GM04504 (cell line): Measurements from ENCODE around the gene CLEC16A.
"Not testable (repeated sequence)": the region's sequence is repeated elsewhere in the genome, so short reads cannot be mapped to it uniquely, and the experiment has no call there.

Source experiments
- DNase-seq: peaks from one replicate; pipeline ENCODE4 v3.0.0-alpha.2; 2012; ENCODE audit warnings: low read depth

CLEC16A gene

GRCh38 chr16:10944249-10945064, at the start of gene CLEC16A:
Gene CLEC16A (plus strand): TSS chr16:10944564. CDS start chr16:10944718, 154 bp downstream.
- peak; percentile 91 for DNase-seq

DNA sequence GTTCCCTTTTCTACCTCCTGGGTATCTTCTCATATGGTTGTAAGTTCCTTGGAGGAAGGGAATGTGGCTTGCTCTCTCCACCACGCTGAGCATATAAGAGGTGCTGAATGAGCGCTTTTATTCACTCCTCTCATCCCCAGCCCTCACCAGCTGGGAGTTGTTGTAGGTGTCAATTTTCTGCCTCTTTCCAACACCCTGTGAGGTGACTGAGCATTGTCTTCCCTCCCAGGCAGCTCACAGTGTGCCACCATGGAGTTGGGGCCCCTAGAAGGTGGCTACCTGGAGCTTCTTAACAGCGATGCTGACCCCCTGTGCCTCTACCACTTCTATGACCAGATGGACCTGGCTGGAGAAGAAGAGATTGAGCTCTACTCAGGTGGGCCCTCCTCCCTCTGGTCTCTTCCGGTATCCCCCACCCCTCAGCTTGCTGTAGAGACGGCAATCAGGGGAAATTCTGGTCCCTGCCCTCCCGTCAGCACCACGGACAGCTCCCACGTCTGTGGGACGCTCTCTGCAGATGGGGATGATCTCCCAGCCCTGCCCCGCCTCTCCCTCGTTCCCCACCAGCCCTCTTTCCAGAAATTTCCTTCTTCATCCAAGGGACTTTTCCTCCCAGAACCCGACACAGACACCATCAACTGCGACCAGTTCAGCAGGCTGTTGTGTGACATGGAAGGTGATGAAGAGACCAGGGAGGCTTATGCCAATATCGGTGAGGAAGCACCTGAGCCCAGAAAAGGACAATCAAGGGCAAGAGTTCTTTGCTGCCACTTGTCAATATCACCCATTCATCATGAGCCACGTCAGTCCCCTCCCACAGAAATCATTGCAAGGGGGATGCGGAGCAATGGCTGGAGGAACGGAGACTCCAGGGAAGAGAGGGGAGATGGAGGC, 49.1 kb upstream of the CLEC16A start:
- DNase-seq = no peak

DNA sequence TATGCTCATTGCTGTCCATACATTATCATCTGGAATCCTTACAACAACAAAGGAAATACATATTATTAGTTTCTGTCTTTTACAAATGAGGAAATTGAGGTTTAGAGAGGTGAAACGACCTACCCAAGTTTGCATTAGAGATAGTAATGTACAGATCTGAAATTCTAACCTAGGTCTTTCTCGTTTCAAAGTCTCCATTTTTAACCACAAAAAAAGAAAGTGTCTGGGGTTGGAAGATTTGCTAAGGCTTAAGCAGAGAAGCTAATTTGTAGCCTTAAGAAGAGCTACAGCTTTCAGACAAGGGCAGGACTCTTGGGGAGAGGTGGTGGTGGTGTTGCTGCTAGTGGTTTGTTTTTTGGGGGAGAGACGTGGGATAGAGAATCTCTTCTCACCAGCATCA, 48.2 kb upstream of the CLEC16A start:
- no peak for DNase-seq

GRCh38 chr16:10896723-10897122, 47.6 kb upstream of the CLEC16A start:
- no peak for DNase-seq

GRCh38 chr16:10897134-10897533, 47.2 kb upstream of the CLEC16A start:
- DNase-seq = no peak

DNA sequence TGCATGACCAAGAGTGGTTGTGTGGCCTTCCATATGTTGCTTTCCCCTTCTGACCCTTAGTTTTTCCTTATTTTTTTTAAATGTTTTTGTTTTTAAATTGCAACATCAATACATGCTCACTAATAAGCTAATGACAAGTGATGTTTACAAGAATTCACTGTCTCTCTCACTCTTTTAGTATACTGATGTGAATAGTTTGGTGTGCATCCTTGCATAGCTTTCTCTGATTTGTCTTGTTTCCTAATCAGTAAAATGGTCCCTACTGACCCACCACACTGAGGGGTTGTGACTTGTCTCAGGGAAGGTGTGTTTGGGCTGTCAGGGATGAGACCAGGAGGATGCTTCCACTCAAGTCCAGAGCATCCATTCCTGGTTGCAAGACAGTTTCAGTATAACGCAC, 41.4 kb upstream of the CLEC16A start:
- no peak for DNase-seq

GRCh38 chr16:10906482-10906881, 37.9 kb upstream of the CLEC16A start:
- no peak for DNase-seq

DNA sequence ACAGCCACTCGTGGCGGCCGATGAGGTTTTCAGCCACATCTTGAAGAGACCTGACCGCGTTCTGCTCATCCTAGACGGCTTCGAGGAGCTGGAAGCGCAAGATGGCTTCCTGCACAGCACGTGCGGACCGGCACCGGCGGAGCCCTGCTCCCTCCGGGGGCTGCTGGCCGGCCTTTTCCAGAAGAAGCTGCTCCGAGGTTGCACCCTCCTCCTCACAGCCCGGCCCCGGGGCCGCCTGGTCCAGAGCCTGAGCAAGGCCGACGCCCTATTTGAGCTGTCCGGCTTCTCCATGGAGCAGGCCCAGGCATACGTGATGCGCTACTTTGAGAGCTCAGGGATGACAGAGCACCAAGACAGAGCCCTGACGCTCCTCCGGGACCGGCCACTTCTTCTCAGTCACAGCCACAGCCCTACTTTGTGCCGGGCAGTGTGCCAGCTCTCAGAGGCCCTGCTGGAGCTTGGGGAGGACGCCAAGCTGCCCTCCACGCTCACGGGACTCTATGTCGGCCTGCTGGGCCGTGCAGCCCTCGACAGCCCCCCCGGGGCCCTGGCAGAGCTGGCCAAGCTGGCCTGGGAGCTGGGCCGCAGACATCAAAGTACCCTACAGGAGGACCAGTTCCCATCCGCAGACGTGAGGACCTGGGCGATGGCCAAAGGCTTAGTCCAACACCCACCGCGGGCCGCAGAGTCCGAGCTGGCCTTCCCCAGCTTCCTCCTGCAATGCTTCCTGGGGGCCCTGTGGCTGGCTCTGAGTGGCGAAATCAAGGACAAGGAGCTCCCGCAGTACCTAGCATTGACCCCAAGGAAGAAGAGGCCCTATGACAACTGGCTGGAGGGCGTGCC, 37.2 kb upstream of the CLEC16A start:
- no peak for DNase-seq

DNA sequence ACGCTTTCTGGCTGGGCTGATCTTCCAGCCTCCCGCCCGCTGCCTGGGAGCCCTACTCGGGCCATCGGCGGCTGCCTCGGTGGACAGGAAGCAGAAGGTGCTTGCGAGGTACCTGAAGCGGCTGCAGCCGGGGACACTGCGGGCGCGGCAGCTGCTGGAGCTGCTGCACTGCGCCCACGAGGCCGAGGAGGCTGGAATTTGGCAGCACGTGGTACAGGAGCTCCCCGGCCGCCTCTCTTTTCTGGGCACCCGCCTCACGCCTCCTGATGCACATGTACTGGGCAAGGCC, 36.7 kb upstream of the CLEC16A start:
- DNase-seq = no peak

DNA sequence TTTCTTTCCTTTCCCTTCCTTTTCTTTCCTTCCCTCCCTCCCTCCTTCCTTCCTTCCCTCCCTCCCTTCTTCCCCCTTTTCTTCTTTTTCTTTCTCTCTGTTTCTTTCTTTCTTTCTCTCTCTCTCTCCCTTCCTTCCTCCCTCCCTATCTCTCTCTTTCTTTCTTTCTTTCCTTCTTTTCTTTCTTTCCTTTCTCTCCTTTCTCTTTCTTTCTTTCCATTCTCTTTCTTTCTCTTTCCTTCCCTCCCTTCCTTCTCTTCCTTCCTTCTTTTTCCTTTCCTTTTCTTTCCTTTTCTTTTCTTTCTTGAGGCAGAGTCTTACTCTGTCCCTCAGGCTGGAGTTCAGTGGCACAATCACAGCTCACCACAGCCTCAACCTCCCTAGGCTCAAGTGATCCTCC, 33.1 kb upstream of the CLEC16A start:
- no peak for DNase-seq

- DNase-seq = no peak
These were observed 27.8 kb upstream of the CLEC16A start for GRCh38 chr16:10916534-10916933.

- DNase-seq = peak; percentile 75
These were observed 25.9 kb upstream of the CLEC16A start for GRCh38 chr16:10918294-10919002.

DNA sequence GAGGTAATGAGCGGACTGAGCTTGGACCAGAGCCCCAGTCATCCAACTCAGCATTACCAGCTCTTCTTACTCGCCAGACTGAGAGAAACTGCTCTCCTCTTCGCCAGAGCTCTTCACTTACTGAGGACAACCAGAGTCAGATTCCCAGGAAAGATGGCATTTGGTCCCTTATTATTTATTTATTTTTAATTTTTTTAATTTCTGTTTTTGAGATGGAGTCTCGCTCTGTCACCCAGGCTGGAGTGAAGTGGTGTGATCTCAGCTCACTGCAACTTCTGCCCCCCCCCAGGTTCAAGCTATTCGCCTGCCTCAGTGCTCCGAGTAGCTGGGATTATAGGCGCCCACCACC, 25.4 kb upstream of the CLEC16A start:
- no peak for DNase-seq

DNA sequence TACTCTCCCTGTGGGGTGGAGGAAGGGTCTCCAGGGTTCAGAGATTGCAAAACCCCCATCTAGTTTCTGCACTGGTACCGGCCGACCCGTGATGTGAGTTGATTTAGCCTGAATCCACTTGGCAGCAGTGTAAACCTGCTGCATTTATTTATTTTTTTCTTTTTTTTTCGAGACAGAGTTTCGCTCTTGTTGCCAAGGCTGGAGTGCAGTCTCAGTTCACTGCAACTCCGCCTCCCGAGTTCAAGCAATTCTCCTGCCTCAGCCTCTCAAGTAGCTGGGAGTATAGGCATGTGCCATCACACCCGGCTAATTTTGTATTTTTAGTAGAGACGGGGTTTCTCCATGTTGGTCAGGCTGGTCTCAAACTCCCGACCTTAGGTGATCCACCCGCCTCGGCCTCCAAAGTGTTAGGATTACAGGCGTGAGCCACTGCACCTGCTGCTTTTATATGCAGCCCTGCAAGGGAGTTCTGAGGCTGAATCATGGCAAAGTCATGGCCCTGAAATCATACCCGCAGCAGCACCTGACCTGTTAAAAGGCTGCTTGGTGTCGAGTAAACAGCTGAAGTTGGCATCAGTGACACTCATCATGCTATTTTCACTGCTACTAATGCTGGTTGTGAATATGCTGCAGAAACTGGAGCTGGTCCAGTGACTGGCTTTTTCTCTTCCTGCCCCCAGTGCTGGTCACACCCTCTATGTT, 23.5 kb upstream of the CLEC16A start:
- DNase-seq = no peak

DNA sequence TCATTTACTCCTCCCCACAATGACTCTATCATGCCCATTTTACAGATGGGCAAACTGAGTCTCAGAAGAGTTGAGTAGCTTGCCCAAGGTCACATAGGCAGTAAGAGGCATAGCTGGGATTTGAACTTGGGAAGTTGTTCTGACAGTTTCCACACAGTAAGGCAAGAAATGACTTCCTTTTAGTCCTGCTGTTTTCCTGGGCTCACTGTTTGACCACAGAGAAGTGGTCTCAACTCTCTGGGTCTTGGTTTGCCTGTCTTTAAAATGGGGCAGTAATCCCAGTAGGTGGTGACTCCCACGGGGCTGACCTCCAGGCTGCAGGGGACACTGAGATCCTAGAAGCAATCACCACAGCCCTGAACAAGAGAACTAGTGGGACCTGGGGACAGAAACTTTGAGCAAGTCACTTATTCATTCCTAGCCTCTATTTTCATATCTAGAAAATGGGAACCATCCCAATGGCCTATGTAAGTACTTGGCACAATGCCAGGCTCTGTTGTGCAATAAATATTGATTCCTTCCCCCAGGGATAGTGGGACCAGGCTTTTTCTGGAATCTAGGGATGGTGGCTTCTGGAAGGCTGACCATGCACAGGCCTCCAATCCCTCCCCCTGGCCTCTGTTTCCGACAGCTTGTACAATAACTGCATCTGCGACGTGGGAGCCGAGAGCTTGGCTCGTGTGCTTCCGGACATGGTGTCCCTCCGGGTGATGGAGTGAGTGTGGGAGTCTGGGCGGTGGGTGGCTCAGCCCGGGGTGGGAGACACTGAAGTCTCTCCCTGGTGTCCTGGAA, 22.6 kb upstream of the CLEC16A start:
- no peak for DNase-seq

DNA sequence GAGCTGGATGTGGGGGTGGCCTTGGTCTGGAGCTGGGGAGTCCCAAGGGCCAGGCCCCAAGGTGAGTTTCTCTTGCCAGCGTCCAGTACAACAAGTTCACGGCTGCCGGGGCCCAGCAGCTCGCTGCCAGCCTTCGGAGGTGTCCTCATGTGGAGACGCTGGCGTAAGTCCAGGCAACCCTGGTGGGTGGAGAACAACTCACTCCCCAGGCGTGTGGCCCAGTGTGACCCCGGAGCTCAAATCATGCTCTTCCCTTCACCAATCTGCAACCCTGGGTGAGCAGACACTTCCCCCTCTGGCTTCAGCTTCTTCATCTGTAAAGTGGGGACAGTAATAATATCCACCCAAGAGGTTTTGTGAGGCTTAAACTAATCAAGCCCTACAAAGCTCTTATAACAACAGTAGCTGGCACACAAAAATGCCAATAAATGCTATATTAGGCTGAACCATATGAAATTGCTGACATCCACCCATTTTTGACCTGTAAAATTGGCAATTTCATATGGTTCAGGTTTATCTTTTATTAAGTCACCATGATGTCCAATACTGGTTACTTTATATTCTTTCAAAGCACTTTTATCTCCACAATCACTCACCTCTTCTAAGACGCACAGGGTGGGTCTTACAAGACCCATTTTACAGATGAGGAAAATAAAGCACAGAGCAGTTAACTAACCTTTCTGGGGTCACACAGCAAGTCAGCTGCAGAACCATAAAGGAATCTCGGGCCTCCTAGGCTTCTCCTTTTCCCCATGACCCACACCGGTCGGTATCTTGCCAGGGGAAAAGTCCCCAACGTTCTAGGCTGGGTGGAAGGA, 21.8 kb upstream of the CLEC16A start:
- DNase-seq = no peak

DNA sequence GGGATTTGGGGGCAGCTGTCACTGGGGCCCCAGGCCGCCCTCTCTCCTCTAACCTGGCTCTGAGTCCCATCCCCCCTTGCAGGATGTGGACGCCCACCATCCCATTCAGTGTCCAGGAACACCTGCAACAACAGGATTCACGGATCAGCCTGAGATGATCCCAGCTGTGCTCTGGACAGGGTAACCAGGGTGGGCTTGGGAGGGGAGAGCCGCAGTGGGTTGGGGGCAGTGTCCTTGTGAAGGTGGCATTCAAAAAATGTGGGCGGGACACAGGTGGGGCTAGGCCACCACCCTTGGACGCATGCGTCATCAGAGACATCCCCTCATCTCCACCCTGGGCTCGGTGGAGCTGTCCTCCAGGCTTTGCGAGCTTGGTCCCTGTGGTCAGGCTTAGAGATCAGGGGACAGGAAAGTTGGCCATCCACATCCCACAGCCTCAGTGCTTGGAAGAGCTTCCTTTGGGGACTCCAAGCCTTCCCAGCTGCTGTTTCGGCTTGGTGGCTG, 21.2 kb upstream of the CLEC16A start:
- no peak for DNase-seq

DNA sequence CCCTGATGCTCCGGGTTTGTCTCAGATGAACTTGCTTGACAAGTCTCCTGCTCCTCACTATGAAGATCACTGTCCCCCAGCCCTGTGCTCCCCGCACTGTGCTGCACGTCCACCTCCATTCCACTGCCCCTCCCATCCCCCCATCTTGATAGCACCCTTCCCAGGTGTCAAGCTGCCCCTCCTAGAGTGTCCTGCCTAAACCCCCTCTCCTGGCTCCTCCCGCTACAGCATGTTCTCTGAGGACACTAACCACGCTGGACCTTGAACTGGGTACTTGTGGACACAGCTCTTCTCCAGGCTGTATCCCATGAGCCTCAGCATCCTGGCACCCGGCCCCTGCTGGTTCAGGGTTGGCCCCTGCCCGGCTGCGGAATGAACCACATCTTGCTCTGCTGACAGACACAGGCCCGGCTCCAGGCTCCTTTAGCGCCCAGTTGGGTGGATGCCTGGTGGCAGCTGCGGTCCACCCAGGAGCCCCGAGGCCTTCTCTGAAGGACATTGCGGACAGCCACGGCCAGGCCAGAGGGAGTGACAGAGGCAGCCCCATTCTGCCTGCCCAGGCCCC, 20.6 kb upstream of the CLEC16A start:
- no peak for DNase-seq

- not testable (repeated sequence) for DNase-seq
These were observed 19.1 kb upstream of the CLEC16A start for GRCh38 chr16:10925285-10925684.
